ENCODE data around the gene CPNE1. TPM values are rescaled to one million over a fixed set of nuclear protein-coding genes. Genes with fewer than 3 reads are reported as not detected.
"Not testable (repeated sequence)": the region's sequence is repeated elsewhere in the genome, so short reads cannot be mapped to it uniquely, and the experiment has no call there.

The CPNE1 gene
- total RNA-seq, 1 experiment from 2014 or later, result 108 TPM

- no peak for DNase-seq
- H3K27me3 ChIP-seq (ENCODE audit: control insufficient read depth, insufficient read depth, low read length), result no peaks in the 10 kb centered on the region
- peaks cover 28% of the 10 kb centered on the region for H3K36me3 ChIP-seq (replicated peaks; ENCODE audit: control insufficient read depth, insufficient read depth, low read length)
- no peak overlapping the region for H3K4me3 ChIP-seq (ENCODE audit: insufficient read depth, low read depth, low read length)
Measured at GRCh38 chr20:35702051-35702823, 37.5 kb upstream of the CPNE1 start.

GRCh38 chr20:35700625-35701148 lies 36.0 kb upstream of the CPNE1 start:
- no peak for DNase-seq
- Histone ChIP-seq H3K27me3 (ENCODE audit: control insufficient read depth, insufficient read depth, low read length) (no peaks in the 10 kb centered on the region), H3K36me3 (replicated peaks; ENCODE audit: control insufficient read depth, insufficient read depth, low read length) (peaks cover 23% of the 10 kb centered on the region), H3K4me3 (ENCODE audit: insufficient read depth, low read depth, low read length) (no peak overlapping the region)

GRCh38 chr20:35699957-35700624 lies 35.4 kb upstream of the CPNE1 start:
- peak; percentile 17 for DNase-seq
- Histone ChIP-seq H3K4me3 (ENCODE audit: insufficient read depth, low read depth, low read length) (peak overlapping the region; percentile 98), H3K36me3 (replicated peaks; ENCODE audit: control insufficient read depth, insufficient read depth, low read length) (peaks cover 19% of the 10 kb centered on the region), H3K27me3 (ENCODE audit: control insufficient read depth, insufficient read depth, low read length) (no peaks in the 10 kb centered on the region)

- H3K4me3 ChIP-seq (ENCODE audit: insufficient read depth, low read depth, low read length), result peak within 1 kb of the TSS; percentile 98
- DNase-seq, result peak; percentile 96
- H3K27me3 ChIP-seq (ENCODE audit: control insufficient read depth, insufficient read depth, low read length), result no peaks in the 10 kb centered on the region
- H3K36me3 ChIP-seq (replicated peaks; ENCODE audit: control insufficient read depth, insufficient read depth, low read length), result peaks cover 12% of the 10 kb centered on the region
Measured at GRCh38 chr20:35699127-35699956, 34.6 kb upstream of the CPNE1 start, which contains the start of the genes NFS1 and ROMO1. NFS1 (minus strand) TSS chr20:35699352; CDS start chr20:35699288, 64 bp downstream. ROMO1 (plus strand) TSS chr20:35699405; CDS start chr20:35699633, 228 bp downstream.

- DNase-seq, result peak; percentile 34
- peak overlapping the region; percentile 98 for H3K4me3 ChIP-seq (ENCODE audit: insufficient read depth, low read depth, low read length)
- H3K36me3 ChIP-seq (replicated peaks; ENCODE audit: control insufficient read depth, insufficient read depth, low read length), result peaks cover 6% of the 10 kb centered on the region
- no peaks in the 10 kb centered on the region for H3K27me3 ChIP-seq (ENCODE audit: control insufficient read depth, insufficient read depth, low read length)
Measured at GRCh38 chr20:35698298-35699126, 33.8 kb upstream of the CPNE1 start.

GRCh38 chr20:35697696-35698297 lies 33.1 kb upstream of the CPNE1 start:
- Histone ChIP-seq H3K36me3 (replicated peaks; ENCODE audit: control insufficient read depth, insufficient read depth, low read length) (peaks cover 6% of the 10 kb centered on the region), H3K27me3 (ENCODE audit: control insufficient read depth, insufficient read depth, low read length) (no peaks in the 10 kb centered on the region), H3K4me3 (ENCODE audit: insufficient read depth, low read depth, low read length) (no peak overlapping the region)
- DNase-seq, result no peak

GRCh38 chr20:35695978-35696377 lies 31.3 kb upstream of the CPNE1 start:
- no peak for DNase-seq
- H3K27me3 ChIP-seq (ENCODE audit: control insufficient read depth, insufficient read depth, low read length), result no peaks in the 10 kb centered on the region
- H3K36me3 ChIP-seq (replicated peaks; ENCODE audit: control insufficient read depth, insufficient read depth, low read length), result peaks cover 6% of the 10 kb centered on the region
- H3K4me3 ChIP-seq (ENCODE audit: insufficient read depth, low read depth, low read length), result no peak overlapping the region

GRCh38 chr20:35695245-35695749 lies 30.6 kb upstream of the CPNE1 start:
- peaks cover 6% of the 10 kb centered on the region for H3K36me3 ChIP-seq (replicated peaks; ENCODE audit: control insufficient read depth, insufficient read depth, low read length)
- H3K27me3 ChIP-seq (ENCODE audit: control insufficient read depth, insufficient read depth, low read length), result no peaks in the 10 kb centered on the region
- DNase-seq, result no peak
- H3K4me3 ChIP-seq (ENCODE audit: insufficient read depth, low read depth, low read length), result no peak overlapping the region

- Histone ChIP-seq H3K27me3 (ENCODE audit: control insufficient read depth, insufficient read depth, low read length) (no peaks in the 10 kb centered on the region), H3K4me3 (ENCODE audit: insufficient read depth, low read depth, low read length) (no peak overlapping the region), H3K36me3 (replicated peaks; ENCODE audit: control insufficient read depth, insufficient read depth, low read length) (peaks cover 9% of the 10 kb centered on the region)
- no peak for DNase-seq
Measured at GRCh38 chr20:35690265-35690664, 25.6 kb upstream of the CPNE1 start.

- not testable (repeated sequence) for H3K4me3 ChIP-seq (ENCODE audit: insufficient read depth, low read depth, low read length); H3K36me3 ChIP-seq (replicated peaks; ENCODE audit: control insufficient read depth, insufficient read depth, low read length); H3K27me3 ChIP-seq (ENCODE audit: control insufficient read depth, insufficient read depth, low read length); DNase-seq
Measured at GRCh38 chr20:35686872-35687271, 22.2 kb upstream of the CPNE1 start.

GRCh38 chr20:35685368-35685767 lies 20.7 kb upstream of the CPNE1 start:
- not testable (repeated sequence) for H3K4me3 ChIP-seq (ENCODE audit: insufficient read depth, low read depth, low read length); DNase-seq; H3K36me3 ChIP-seq (replicated peaks; ENCODE audit: control insufficient read depth, insufficient read depth, low read length); H3K27me3 ChIP-seq (ENCODE audit: control insufficient read depth, insufficient read depth, low read length)

GRCh38 chr20:35681960-35682359 lies 17.3 kb upstream of the CPNE1 start:
- Histone ChIP-seq H3K36me3 (replicated peaks; ENCODE audit: control insufficient read depth, insufficient read depth, low read length) (peaks cover 1% of the 10 kb centered on the region; the same call in 1 of the 2 replicates), H3K27me3 (ENCODE audit: control insufficient read depth, insufficient read depth, low read length) (no peaks in the 10 kb centered on the region), H3K4me3 (ENCODE audit: insufficient read depth, low read depth, low read length) (no peak overlapping the region)
- no peak for DNase-seq

- DNase-seq, result no peak
- no peaks in the 10 kb centered on the region for H3K27me3 ChIP-seq (ENCODE audit: control insufficient read depth, insufficient read depth, low read length)
- H3K4me3 ChIP-seq (ENCODE audit: insufficient read depth, low read depth, low read length), result no peak overlapping the region
- peaks cover 1% of the 10 kb centered on the region; the same call in 1 of the 2 replicates for H3K36me3 ChIP-seq (replicated peaks; ENCODE audit: control insufficient read depth, insufficient read depth, low read length)
Measured at GRCh38 chr20:35680452-35681183, 15.9 kb upstream of the CPNE1 start.
